Retinal pigment epithelial cell (primary cell): Measurements from ENCODE around the gene ERC1.

Source experiments
- DNase-seq: peaks from one replicate; pipeline ENCODE4 v3.0.0-alpha.2; 2010; ENCODE audit warnings: low read depth
- H3K4me3 ChIP-seq: 2 replicates; pipeline ENCODE4 v1.5.1; 2011; ENCODE audit warnings: mild to moderate bottlenecking, low read length, control low read depth, moderate library complexity
- CTCF ChIP-seq: conservative IDR thresholded peaks from 2 replicates; pipeline ENCODE4 v1.5.1; 2011; ENCODE audit warnings: low read depth, low read length, control low read depth, inconsistent platforms

The ERC1 gene

GRCh38 chr12:1517734-1518525 is 526.9 kb downstream of the ERC1 start:
- H3K4me3 ChIP-seq, result no peak overlapping the region
- DNase-seq, result no peak
- no peak for TF ChIP-seq CTCF

- TF ChIP-seq CTCF, result no peak
- no peak for DNase-seq
- no peak overlapping the region for H3K4me3 ChIP-seq
Measured at GRCh38 chr12:1518591-1519516, 527.8 kb downstream of the ERC1 start.

DNA sequence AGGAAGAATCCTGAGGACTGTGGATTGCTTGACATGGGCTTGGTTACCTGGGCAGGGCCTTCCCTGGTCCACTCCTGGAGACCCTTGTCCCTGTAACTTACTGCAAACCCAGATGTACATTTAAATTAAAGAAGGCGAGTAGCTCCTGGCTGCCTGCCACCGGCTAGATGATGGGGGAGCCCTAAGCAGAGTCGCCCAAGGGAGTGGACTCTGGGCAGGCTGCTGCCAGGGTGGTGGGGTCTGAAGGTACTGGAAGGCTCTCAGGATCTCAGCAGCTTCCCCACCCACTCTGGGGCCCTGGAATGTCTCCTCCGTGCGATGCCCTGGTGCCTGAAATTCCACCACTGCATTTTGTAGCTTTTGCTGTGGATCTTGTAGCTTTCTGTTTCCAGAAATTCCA is 528.6 kb downstream of the ERC1 start:
- no peak for DNase-seq
- TF ChIP-seq CTCF, result no peak
- H3K4me3 ChIP-seq, result no peak overlapping the region

- DNase-seq, result no peak
- H3K4me3 ChIP-seq, result no peak overlapping the region
- TF ChIP-seq CTCF, result no peak
Measured at GRCh38 chr12:1523046-1523445, 532.0 kb downstream of the ERC1 start.

DNA sequence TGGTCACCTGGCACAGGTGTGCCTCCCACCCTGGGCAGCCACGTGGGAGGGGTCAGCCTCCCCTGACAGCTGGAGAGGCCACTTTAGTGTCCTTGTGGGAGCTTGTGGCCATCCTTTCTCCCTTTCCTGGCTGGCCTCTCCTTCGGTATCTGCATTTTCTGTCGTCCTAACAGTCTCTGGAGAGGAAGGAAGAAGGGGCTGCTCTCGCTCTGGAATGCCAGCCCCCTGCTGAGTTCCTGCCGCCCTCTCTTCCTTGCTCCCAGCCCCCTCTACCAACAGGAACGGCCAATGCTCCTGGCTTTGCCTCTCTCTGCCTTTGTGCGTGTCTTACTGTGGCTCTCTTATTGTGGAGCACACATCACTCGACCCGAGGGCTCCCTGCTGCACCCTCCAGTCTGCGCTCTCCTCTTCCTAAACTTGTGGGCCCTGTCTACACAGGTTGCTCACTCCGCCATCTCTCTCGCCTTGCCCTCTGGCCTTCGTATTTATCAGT is 532.6 kb downstream of the ERC1 start:
- no peak overlapping the region for H3K4me3 ChIP-seq
- no peak for DNase-seq
- TF ChIP-seq CTCF, result no peak

DNA sequence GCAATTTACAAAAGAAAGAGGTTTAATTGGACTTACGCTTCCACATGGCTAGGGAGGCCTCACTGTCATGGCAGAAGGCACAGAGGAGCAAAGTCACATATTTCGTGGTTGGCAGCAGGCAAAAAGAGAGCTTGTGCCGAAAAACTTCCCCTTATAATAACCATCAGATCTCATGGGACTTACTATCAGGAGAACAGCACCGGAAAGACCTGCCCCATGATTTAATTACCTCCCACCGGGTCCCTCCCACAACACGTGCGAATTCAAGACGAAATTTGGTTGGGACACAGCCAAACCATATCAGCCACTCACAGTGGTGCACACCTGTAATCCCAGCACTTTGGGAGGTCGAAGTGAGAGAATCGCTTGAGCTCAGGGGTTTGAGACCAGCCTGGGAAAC is 534.8 kb downstream of the ERC1 start:
- no peak for TF ChIP-seq CTCF

GRCh38 chr12:1527789-1528188 is 536.8 kb downstream of the ERC1 start:
- no peak for TF ChIP-seq CTCF
- no peak for DNase-seq
- no peak overlapping the region for H3K4me3 ChIP-seq

More for the DNA sequence above, 534.8 kb downstream of the ERC1 start:
- no peak overlapping the region for H3K4me3 ChIP-seq
- no peak for DNase-seq
